ENCODE results near the gene NHLRC3.

DNA sequence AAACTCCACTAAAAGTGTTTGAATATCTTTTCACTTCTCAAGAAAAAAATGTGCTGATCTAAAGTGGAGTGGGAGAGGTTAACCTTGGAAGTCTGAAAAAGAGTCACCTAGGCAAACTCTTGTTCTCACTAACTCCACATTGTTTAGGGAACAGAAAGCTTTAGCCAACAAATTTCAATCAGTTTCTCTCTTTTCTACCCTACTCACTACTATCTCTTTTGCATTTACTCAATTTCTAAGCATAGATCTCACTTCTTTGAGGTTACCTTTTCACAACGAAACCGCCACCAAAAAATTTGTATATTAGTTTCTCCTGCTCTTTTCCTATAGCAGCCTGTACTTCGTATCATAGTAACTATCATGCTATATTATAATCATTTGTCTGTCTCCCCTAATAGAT is 6.3 kb downstream of the NHLRC3 start:
- TF ChIP-seq, protein P1, sequence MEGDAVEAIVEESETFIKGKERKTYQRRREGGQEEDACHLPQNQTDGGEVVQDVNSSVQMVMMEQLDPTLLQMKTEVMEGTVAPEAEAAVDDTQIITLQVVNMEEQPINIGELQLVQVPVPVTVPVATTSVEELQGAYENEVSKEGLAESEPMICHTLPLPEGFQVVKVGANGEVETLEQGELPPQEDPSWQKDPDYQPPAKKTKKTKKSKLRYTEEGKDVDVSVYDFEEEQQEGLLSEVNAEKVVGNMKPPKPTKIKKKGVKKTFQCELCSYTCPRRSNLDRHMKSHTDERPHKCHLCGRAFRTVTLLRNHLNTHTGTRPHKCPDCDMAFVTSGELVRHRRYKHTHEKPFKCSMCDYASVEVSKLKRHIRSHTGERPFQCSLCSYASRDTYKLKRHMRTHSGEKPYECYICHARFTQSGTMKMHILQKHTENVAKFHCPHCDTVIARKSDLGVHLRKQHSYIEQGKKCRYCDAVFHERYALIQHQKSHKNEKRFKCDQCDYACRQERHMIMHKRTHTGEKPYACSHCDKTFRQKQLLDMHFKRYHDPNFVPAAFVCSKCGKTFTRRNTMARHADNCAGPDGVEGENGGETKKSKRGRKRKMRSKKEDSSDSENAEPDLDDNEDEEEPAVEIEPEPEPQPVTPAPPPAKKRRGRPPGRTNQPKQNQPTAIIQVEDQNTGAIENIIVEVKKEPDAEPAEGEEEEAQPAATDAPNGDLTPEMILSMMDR (IDR thresholded peaks at IDR 0.05): no peak
- TF ChIP-seq EP300 (IDR thresholded peaks at IDR 0.05): no peak
